NCI-H69 (cell line): ENCODE data around the gene GABPA.

Experiments used
- DNase-seq: peaks from one replicate; lab custom pipeline; 2025; lab: John Stamatoyannopoulos, UW

The GABPA gene

DNA sequence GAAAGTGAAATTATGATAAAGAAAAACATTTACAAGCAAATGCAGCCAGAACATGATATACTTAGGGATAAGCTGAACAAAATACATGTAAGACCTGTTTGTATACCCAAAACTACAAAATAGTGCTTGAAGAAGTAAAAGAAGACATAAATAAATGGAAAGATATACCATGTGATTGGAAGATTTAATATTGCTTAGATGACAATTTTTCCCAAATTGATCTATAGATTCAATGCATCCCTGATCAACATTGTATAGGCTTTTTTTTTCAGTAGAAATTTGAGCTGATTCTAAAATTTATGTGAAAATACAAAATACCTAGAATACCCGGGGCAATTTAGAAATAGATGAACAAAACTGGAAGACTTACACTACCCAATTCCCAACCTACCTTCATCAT, 76.4 kb downstream of the GABPA start:
- no peak for DNase-seq

- no peak for DNase-seq
Observed at GRCh38 chr21:25813917-25814316, 79.1 kb downstream of the GABPA start.

GRCh38 chr21:25818121-25818520, 83.3 kb downstream of the GABPA start:
- DNase-seq = peak; percentile 82

DNA sequence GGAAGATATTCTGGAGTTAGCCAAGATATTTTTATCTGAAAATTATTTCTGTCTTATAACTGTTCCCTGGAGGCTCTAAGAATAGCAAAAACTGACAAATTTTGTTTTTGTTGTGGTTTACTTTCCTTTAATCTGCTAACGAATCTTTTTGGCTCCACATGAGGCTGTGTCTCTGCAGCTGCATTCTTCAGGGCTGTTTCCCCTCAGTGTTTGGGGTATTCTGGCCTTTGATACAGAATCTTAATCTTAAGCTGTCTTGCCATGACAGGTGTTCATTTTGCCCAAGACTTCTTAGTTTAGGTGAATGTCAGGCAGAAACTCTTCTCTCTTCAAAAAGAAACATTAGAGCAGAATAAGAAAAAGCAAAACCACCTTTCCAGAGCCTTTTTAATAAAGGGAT, 83.8 kb downstream of the GABPA start:
- no peak for DNase-seq
